Measurements from ENCODE around the gene SGMS1. TPM values are rescaled to one million over a fixed set of nuclear protein-coding genes. Genes with fewer than 3 reads are reported as not detected.
"Not testable (repeated sequence)": the region's sequence is repeated elsewhere in the genome, so short reads cannot be mapped to it uniquely, and the experiment has no call there.

The SGMS1 gene
- polyA plus RNA-seq, 1 of the 3 experiments (the other 2 are of a cell fraction), result 6.3 TPM

DNA sequence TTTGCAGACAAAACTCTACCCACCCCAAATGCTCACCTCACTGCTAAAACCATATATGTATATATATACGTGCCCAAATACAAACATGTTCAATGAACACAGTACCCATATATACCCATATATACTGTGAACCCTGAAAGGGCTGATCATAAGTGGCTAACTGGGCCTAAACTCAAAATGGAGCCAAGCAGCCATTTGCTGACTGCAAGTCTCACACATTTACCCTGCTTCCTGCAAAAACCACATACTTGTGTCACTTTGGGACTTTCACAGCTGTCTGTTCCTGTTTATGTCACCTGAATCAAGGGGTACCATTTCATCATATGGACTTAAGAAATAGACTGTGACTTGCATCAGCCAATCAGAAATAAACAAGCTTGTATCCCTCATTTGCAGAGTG, 48.4 kb upstream of the SGMS1 start:
- H3K27ac ChIP-seq (ENCODE audit: low read depth in 2 of 2, low read length in 1 of 2); H3F3A ChIP-seq (replicated peaks; ENCODE audit: insufficient read depth); H3K9ac ChIP-seq; H2AFZ ChIP-seq (ENCODE audit: low read depth); H3K9me2 ChIP-seq; POLR2A ChIA-PET; H3K27me3 ChIP-seq (ENCODE audit: insufficient read depth); H3K36me3 ChIP-seq (replicated peaks in 1 of 2; ENCODE audit: control insufficient read depth in 1 of 2, insufficient read depth in 2 of 2, low read length in 1 of 2); H4K20me1 ChIP-seq (ENCODE audit: insufficient read depth); H3K79me2 ChIP-seq (ENCODE audit: insufficient read depth); H3K4me2 ChIP-seq; H3K4me3 ChIP-seq (ENCODE audit: low read depth in 2 of 2, low read length in 1 of 2); DNase-seq; H3K9me3 ChIP-seq; CTCF ChIA-PET; H3K4me1 ChIP-seq (ENCODE audit: control insufficient read depth in 1 of 2, insufficient read depth in 2 of 2, low read depth in 1 of 2, low read length in 1 of 2): not testable (repeated sequence)
- 89% methylated on average over 1 of the region's 1 CpG for WGBS (ENCODE audit: low lambda C conversion rate)

DNA sequence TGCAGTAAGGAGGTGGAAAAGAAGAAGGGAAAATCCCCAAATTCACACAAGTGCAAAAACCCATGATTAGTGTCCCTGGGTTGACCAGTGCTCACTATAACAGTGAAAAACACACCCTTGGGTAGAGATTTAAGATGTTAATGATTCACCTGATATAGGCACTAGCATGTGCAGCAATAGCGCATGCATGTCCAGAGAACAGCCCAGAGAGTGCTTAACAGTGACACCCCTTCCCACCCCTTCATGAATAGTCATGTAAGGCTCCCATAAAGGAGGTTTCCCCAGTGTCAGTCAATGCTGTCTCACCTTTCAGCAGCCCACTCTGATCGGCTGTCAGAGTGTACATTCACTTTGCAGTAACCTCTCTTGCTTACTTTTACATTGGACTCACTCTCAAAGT, 47.9 kb upstream of the SGMS1 start:
- H3K27ac ChIP-seq (ENCODE audit: low read depth in 2 of 2, low read length in 1 of 2); H2AFZ ChIP-seq (ENCODE audit: low read depth); H3K4me1 ChIP-seq (ENCODE audit: control insufficient read depth in 1 of 2, insufficient read depth in 2 of 2, low read depth in 1 of 2, low read length in 1 of 2); H3K9ac ChIP-seq; H3K79me2 ChIP-seq (ENCODE audit: insufficient read depth); H3K9me2 ChIP-seq; H3K4me3 ChIP-seq (ENCODE audit: low read depth in 2 of 2, low read length in 1 of 2); H3K4me2 ChIP-seq; POLR2A ChIA-PET; H3K27me3 ChIP-seq (ENCODE audit: insufficient read depth); H3K36me3 ChIP-seq (replicated peaks in 1 of 2; ENCODE audit: control insufficient read depth in 1 of 2, insufficient read depth in 2 of 2, low read length in 1 of 2); H4K20me1 ChIP-seq (ENCODE audit: insufficient read depth); H3K9me3 ChIP-seq; H3F3A ChIP-seq (replicated peaks; ENCODE audit: insufficient read depth); DNase-seq; CTCF ChIA-PET: not testable (repeated sequence)
- 14% methylated on average over 1 of the region's 2 CpGs for WGBS (ENCODE audit: low lambda C conversion rate)

DNA sequence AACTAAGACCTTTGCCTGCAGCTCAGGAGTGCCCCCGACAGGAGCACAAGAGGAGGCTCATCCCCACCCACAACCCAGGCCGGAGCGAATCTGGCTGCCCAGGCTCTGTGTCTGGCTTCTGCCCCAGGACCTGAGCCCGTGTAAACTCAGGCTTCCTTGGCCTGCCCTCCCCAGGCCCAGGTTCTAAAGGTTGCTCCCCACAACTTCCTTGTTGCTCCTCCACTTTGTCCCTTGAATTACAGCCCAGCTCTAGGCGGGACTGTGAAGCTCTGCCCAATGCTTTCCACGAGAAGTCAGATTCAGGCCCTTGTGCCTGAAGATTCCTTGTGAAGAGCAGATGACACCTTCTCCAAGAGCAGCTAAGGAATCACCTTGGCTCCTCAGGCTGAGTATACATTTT, 46.2 kb upstream of the SGMS1 start:
- H3K27me3 ChIP-seq (ENCODE audit: insufficient read depth); POLR2A ChIA-PET; H3K79me2 ChIP-seq (ENCODE audit: insufficient read depth); H3K4me3 ChIP-seq (ENCODE audit: low read depth in 2 of 2, low read length in 1 of 2); H3F3A ChIP-seq (replicated peaks; ENCODE audit: insufficient read depth); H3K4me1 ChIP-seq (ENCODE audit: control insufficient read depth in 1 of 2, insufficient read depth in 2 of 2, low read depth in 1 of 2, low read length in 1 of 2); H2AFZ ChIP-seq (ENCODE audit: low read depth); CTCF ChIA-PET; H4K20me1 ChIP-seq (ENCODE audit: insufficient read depth); H3K9ac ChIP-seq; H3K9me3 ChIP-seq; H3K27ac ChIP-seq (ENCODE audit: low read depth in 2 of 2, low read length in 1 of 2); DNase-seq; H3K4me2 ChIP-seq; H3K9me2 ChIP-seq; H3K36me3 ChIP-seq (replicated peaks in 1 of 2; ENCODE audit: control insufficient read depth in 1 of 2, insufficient read depth in 2 of 2, low read length in 1 of 2): not testable (repeated sequence)
- 55% methylated on average over 3 of the region's 6 CpGs for WGBS (ENCODE audit: low lambda C conversion rate)

DNA sequence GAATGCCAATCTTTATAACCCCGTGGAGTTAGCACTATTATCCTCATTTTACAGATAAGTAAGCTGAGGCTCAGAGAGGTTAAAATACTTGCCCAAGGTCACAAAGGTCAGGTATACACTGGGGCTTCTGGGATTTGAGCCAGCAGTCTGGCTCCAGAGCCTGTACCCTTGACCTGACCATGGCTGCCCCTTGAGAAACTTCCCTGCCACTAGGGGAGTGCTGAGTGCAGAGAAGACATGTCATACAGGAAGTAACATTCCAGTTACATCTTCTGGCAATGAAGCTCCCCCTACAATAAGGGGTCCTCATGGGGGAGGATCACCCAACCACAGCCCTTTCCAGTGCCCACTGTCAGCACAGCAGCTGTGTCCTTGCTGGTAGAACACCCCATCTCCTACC, 43.6 kb upstream of the SGMS1 start:
- H4K20me1 ChIP-seq (ENCODE audit: insufficient read depth); H3K4me3 ChIP-seq (ENCODE audit: low read depth in 2 of 2, low read length in 1 of 2); H3K9me2 ChIP-seq; H3K4me1 ChIP-seq (ENCODE audit: control insufficient read depth in 1 of 2, insufficient read depth in 2 of 2, low read depth in 1 of 2, low read length in 1 of 2); H3K9ac ChIP-seq; DNase-seq; H3K9me3 ChIP-seq; POLR2A ChIA-PET; H3K79me2 ChIP-seq (ENCODE audit: insufficient read depth); H3K27ac ChIP-seq (ENCODE audit: low read depth in 2 of 2, low read length in 1 of 2); H3F3A ChIP-seq (replicated peaks; ENCODE audit: insufficient read depth); H2AFZ ChIP-seq (ENCODE audit: low read depth); H3K27me3 ChIP-seq (ENCODE audit: insufficient read depth); H3K4me2 ChIP-seq; CTCF ChIA-PET; H3K36me3 ChIP-seq (replicated peaks in 1 of 2; ENCODE audit: control insufficient read depth in 1 of 2, insufficient read depth in 2 of 2, low read length in 1 of 2): not testable (repeated sequence)
- WGBS (ENCODE audit: low lambda C conversion rate), result 0% methylated on average over 1 of the region's 1 CpG

DNA sequence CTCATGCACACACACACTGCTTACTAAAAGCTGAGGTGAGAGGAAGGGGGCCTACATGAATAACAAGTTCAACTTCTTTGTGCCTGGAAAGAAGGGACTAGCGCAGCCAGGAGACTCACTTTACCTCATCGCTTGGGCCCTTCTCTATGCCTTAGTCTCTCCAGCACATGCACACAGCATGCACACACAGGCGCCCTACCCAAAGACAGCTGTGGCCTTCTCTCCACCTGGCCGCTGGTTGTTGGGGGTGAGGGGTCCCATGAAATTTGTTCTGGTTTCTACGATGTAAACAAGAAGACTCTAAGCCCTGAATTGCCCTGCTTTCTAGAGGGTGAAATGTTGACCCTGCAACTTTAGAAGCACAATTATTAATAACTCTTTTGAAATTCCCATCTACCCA, 38.7 kb upstream of the SGMS1 start:
- H3K9me3 ChIP-seq; H3K27me3 ChIP-seq (ENCODE audit: insufficient read depth); H3K9me2 ChIP-seq; H3K9ac ChIP-seq; H3K79me2 ChIP-seq (ENCODE audit: insufficient read depth); H3K4me3 ChIP-seq (ENCODE audit: low read depth in 2 of 2, low read length in 1 of 2); DNase-seq; H3F3A ChIP-seq (replicated peaks; ENCODE audit: insufficient read depth); H3K4me2 ChIP-seq; CTCF ChIA-PET; H3K36me3 ChIP-seq (replicated peaks in 1 of 2; ENCODE audit: control insufficient read depth in 1 of 2, insufficient read depth in 2 of 2, low read length in 1 of 2); H3K27ac ChIP-seq (ENCODE audit: low read depth in 2 of 2, low read length in 1 of 2); H2AFZ ChIP-seq (ENCODE audit: low read depth); H3K4me1 ChIP-seq (ENCODE audit: control insufficient read depth in 1 of 2, insufficient read depth in 2 of 2, low read depth in 1 of 2, low read length in 1 of 2); POLR2A ChIA-PET; H4K20me1 ChIP-seq (ENCODE audit: insufficient read depth): not testable (repeated sequence)
- WGBS (ENCODE audit: low lambda C conversion rate), result 67% methylated on average over 5 of the region's 5 CpGs

DNA sequence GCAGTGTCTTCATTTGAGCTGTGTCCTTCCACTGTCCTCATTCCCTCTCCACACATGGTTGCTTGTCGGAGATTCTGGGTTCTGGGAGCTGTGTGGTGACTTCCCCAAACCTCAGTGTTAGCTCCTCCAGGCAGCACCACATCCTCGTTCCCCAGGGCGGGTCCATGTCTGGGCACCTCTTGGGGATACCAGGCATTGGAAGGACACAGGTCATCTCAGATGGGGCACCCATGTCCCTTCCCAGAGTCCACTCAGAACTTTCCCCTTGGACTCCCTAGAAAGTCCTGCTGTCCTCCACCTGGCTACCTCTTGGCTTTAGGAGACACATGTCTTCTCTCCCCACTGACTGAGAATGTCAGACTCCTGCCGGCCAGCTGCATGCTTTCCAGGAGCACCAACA, 37.8 kb upstream of the SGMS1 start:
- H3K9me2 ChIP-seq; H3K9me3 ChIP-seq; POLR2A ChIA-PET; H3K4me2 ChIP-seq; H2AFZ ChIP-seq (ENCODE audit: low read depth); H3K4me3 ChIP-seq (ENCODE audit: low read depth in 2 of 2, low read length in 1 of 2); DNase-seq; CTCF ChIA-PET; H4K20me1 ChIP-seq (ENCODE audit: insufficient read depth); H3K79me2 ChIP-seq (ENCODE audit: insufficient read depth); H3K9ac ChIP-seq; H3F3A ChIP-seq (replicated peaks; ENCODE audit: insufficient read depth); H3K4me1 ChIP-seq (ENCODE audit: control insufficient read depth in 1 of 2, insufficient read depth in 2 of 2, low read depth in 1 of 2, low read length in 1 of 2); H3K27me3 ChIP-seq (ENCODE audit: insufficient read depth); H3K36me3 ChIP-seq (replicated peaks in 1 of 2; ENCODE audit: control insufficient read depth in 1 of 2, insufficient read depth in 2 of 2, low read length in 1 of 2); H3K27ac ChIP-seq (ENCODE audit: low read depth in 2 of 2, low read length in 1 of 2): not testable (repeated sequence)
- 68% methylated on average over 4 of the region's 4 CpGs for WGBS (ENCODE audit: low lambda C conversion rate)
